Stimulated activated CD4-positive, alpha-beta T cell treated with anti-CD3 and anti-CD28 coated beads, TNF-alpha, amount 100 ng/mL, for 48 hours (primary cell): ENCODE measurements around the gene RACK1.
A peak's percentile ranks its signal among the peaks of the same experiment; 100 is the strongest.

Source experiments
- DNase-seq, 3 donors: peaks; one replicate each; pipeline ENCODE4 v3.0.0-alpha.2; 2020; ENCODE audit warnings: low read depth in 3 of 3

The RACK1 gene

GRCh38 chr5:181233801-181234454, 9.8 kb downstream of the RACK1 start:
- no peak for DNase-seq

GRCh38 chr5:181233088-181233800, 10.5 kb downstream of the RACK1 start:
- no peak for DNase-seq

GRCh38 chr5:181232593-181232992, 11.1 kb downstream of the RACK1 start:
- DNase-seq, result no peak

GRCh38 chr5:181231432-181231831, 12.3 kb downstream of the RACK1 start:
- no peak for DNase-seq

- DNase-seq, result no peak
These were observed 13.2 kb downstream of the RACK1 start for GRCh38 chr5:181230551-181230950.

- DNase-seq, result no peak
These were observed 13.7 kb downstream of the RACK1 start for GRCh38 chr5:181229996-181230395.

- no peak for DNase-seq
These were observed 19.1 kb downstream of the RACK1 start for GRCh38 chr5:181224390-181225229.

- DNase-seq, result no peak
These were observed 19.8 kb downstream of the RACK1 start for GRCh38 chr5:181223729-181224389.

- DNase-seq, result peak; percentile 94 to 97 (median 97)
These were observed 20.5 kb downstream of the RACK1 start, which contains the start of gene TRIM41 for GRCh38 chr5:181223058-181223728. TRIM41 (plus strand) TSS chr5:181223281; CDS start chr5:181224000, 719 bp downstream.

- DNase-seq, result no peak
These were observed 21.1 kb downstream of the RACK1 start for GRCh38 chr5:181222630-181223057.

- peak; percentile 82 to 99 (median 94) for DNase-seq
These were observed 21.7 kb downstream of the RACK1 start for GRCh38 chr5:181221792-181222629.

- DNase-seq, result no peak
These were observed 22.5 kb downstream of the RACK1 start for GRCh38 chr5:181221105-181221791.

- DNase-seq, result no peak
These were observed 23.6 kb downstream of the RACK1 start for GRCh38 chr5:181220178-181220515.

GRCh38 chr5:181219262-181220177, 24.2 kb downstream of the RACK1 start:
- DNase-seq, result no peak

- no peak for DNase-seq
These were observed 24.9 kb downstream of the RACK1 start for GRCh38 chr5:181218795-181219124.

GRCh38 chr5:181217803-181218062, 26.0 kb downstream of the RACK1 start:
- DNase-seq, result no peak

- DNase-seq, result peak in 1 of 3 donors; percentile 52
These were observed 26.4 kb downstream of the RACK1 start for GRCh38 chr5:181217111-181217802.
